ENCODE results near the gene HRC.

HRC gene

GRCh38 chr19:49111218-49111998 lies 43.8 kb downstream of the HRC start:
- DNase-seq = no peak

GRCh38 chr19:49110567-49110966 lies 44.6 kb downstream of the HRC start:
- DNase-seq = no peak

DNA sequence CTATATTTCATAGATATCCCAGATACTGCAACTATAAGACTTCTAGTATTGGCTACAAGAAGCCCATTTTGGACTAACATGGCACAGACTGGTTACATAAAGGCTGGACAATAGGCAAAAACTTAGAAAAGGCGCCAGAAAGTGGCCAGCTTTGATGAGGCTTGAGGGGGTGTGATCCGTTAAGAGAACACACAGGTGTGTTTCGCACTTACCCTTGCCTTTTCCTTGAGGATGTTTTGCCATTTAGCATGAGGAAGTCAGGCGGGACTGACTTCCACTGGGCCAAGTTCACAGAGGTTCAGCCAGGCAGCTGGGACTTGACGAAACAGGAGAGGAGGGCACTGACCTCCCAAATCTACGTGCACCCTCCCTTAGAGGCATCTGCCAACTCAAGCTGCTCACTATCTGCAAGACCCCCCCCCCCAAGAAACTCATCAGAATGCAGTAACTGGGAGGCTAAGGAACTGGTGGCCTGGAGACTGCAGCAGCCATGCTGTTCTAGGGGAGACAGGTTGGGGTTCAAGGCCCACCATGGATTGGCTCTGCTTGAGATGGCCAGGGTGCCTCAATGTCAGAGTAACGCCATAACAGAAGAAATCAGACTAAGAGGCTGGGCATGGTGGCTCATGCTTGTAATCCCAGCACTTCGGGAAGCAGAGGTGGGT lies 45.5 kb downstream of the HRC start:
- no peak for DNase-seq

DNA sequence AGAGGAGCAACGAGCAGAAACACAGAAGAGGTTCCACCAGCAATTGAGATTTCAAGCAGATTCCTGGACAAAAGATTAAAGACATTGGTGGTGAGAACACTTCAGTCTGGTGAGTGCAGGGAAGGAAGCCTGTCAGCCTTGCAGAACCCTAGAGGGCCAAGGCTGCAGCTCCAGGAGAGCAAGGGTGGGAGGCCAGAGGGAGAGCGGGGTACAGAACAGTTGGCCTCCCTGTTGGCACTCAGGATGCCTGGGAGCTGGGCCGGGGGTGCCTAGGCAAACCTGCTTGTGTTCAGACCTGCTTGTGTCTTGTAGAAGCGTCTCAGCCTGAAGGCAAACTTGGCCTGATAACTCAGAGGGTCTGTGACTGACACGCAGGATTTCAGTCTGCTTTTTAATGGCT lies 46.1 kb downstream of the HRC start:
- DNase-seq = no peak

GRCh38 chr19:49107625-49108459 lies 47.4 kb downstream of the HRC start:
- no peak for DNase-seq

- DNase-seq = no peak
Measured at GRCh38 chr19:49106648-49107135, 48.5 kb downstream of the HRC start.

DNA sequence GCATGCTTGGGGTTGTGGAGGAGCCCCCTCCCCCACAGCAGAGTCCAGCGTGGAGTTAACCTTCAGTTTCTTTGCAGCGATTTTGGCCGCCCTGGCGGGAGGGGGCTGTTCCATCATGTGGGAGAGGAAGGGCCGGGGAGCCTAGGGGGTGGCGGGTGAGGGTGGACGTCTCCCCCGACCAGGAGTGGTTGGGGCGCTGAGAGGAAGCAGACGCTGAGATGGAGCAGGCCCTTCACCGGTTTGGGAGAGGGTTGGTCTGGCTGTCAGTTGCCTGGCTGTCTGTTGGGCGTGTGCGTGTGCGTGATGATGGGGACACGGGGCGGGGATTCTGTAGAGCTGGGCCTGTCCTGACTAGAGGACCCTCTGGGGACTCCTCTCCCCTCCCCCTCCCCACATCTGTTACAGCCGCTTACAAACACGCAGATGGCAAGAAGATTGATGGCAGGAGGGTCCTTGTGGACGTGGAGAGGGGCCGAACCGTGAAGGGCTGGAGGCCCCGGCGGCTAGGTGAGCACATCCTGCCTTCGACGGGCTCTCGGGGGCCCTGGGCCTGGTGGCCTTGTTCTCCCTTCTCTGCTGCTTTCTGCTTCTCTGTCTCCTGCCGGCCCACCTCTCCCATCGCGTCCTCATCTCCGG lies 50.8 kb downstream of the HRC start:
- DNase-seq = no peak

DNA sequence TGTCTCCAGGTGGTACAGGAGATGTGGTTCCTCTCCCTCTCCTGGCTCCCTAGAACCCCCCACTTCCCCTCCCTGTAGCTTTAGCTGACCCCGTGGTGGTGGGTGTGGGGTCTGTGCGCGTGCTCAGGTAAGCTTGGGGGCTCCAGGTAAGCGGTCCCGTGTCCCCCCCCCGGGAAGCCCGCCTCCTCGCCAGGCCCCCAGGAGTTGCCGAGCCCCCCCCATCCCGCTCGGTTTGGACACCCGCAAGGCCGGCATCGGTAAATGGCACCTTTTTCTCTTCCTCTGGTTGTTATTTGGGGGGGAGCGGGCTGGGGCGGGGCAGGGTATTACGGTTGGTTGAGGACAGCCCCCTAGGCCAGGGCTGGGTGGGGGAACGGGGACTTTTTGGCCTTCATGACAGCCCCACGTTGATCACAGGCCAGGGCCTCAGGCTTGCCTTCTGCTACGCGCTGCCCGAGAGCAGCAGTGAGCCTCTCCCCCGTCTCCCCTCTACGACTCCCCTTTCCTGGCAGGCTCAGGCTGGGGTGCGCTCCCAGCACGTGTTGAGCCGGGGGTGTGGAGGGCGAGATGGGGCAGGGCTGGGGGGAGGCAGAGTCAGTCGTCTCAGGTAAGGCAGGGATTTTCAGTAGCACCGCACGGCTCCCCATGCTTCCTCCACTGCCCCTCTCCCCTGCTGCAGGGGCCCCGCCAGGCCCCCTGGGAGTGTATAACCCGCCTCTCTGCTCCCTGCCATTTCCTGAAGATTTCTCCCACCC lies 51.7 kb downstream of the HRC start:
- DNase-seq = no peak

DNA sequence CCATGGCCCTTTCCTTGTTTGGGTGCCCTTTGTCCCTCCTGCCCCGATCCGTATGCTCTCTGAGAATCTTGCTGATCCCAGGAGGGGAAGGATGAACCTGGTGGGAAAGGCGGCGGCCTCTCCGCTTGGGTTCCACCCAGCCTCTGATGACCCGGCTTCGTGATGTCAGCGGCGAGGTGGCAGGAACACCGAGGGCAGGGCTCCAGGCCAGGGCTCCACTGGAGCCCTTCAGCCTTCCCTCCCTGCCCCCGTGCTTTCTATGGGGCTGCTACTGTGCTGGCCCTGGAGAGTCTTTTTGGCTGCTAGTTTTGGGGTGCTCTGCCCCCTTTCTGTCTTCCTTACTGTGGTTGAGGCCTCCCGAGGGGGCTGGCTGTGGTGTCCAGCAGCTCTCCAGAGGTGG lies 52.9 kb downstream of the HRC start:
- no peak for DNase-seq

Measured in cortex of kidney (tissue), 1 donor.